HL-60/S4 (cell line): Measurements from ENCODE around the gene AK5.

ENCODE experiments used
- in situ Hi-C: fragments of 300-500 bp; cut with MboI; formaldehyde crosslinking; loops from 2 replicates; pipeline ENCODE4 v1.14.3; 2022; ENCODE audit warnings: low sequenced_read_pairs

Gene AK5

DNA sequence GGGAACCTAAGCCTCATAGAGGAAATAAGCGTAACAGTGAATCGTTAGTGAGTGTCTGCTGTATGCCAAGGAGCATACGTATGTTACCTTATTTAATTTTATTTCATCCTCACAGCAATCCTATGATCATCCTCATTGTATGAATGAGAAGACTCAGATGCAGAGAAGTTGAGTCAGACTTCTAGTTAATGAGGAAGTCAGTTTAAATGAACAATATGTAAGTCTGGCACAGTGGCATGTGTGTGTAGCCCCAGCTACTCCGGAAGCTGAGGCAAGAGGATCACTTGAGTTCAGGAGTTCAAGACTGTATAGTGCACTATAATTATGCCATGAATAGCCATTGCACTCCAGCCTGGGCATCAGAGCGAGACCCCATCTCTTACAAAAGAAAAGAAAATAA, 252.6 kb downstream of the AK5 start:
- in situ Hi-C loops = loop anchor here (10.0 kb wide), 1 partner anchor 380 kb away; no protein-coding TSS in a partner anchor

DNA sequence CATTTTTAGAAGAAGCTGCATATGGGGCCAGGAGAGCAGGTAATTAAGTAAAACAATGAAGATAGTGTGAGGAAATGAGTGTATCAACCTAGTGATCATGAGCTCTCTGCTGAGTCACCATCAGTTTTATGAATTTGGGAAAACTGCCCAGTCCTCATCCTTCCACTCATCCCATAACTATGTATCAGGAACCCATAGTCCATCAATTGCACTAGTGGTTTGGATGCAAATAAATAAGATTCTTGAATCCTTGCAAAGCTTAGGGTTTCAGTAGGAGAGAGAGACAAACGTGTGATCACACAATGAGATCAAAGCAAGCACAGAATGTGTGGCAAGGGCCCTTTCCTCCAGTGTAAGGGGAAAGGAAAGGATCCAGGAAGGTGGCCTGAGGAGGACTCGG, 255.0 kb downstream of the AK5 start:
- in situ Hi-C loops = loop anchor here (10.0 kb wide), 1 partner anchor 382 kb away; no protein-coding TSS in a partner anchor

DNA sequence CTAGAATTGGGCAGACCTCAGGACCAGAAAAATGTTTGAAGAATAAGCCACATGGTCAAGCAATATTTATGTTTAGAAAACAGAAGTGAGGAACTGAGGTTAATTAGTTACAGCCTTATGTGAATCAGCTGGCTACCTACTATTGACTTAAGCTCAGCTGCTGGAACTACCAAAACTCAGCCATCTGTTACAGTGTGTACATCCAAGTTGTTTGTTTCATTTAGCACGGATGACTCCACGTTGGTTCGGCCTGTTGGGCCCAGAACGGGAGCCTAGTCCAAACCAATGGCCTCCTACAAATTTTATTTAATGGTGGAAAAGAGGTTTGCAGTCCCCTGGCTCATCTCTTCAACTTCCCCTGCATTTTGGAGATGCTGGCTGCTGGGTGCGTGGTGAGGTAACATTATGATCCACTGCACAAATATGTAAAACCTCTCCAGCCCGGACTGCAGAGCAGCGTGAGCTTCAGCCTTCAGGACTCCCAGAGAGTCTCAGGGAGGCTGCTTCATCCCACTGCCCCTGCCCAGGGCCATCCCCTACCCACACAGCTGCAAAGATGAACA, 257.2 kb downstream of the AK5 start:
- in situ Hi-C loops = loop anchor here (10.0 kb wide), 1 partner anchor 384 kb away; no protein-coding TSS in a partner anchor

DNA sequence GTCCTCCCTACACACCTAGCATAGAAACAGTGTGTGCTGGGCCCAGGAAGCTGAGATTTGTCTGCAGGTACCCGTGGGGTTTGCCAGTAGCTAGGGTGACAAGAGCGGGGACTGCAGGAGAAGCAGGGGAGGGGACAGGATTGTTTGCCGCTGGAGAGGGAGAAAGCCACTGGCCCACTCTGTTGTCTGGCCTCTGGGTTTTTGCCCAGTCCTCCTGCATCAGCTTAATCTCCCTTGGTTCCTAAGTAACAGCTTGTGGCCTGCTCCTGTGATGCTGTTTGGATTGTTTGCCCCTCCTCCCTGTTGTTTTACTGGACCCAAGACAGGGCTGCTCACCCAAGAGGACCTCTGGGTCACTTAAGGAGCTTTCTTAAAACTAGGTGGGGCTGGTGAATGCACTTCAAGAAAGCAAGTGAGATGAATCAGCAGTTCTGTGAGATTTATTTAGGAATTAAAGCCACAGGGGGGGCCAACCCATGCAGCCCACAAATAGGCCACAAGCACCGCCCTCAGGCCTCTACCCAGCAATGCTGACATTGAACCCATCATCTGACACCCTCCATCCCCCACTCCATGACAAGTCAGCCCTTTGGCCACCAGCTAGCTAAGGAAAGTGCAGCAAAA, 257.8 kb downstream of the AK5 start:
- in situ Hi-C loops = loop anchor here (10.0 kb wide), 1 partner anchor 385 kb away; no protein-coding TSS in a partner anchor

DNA sequence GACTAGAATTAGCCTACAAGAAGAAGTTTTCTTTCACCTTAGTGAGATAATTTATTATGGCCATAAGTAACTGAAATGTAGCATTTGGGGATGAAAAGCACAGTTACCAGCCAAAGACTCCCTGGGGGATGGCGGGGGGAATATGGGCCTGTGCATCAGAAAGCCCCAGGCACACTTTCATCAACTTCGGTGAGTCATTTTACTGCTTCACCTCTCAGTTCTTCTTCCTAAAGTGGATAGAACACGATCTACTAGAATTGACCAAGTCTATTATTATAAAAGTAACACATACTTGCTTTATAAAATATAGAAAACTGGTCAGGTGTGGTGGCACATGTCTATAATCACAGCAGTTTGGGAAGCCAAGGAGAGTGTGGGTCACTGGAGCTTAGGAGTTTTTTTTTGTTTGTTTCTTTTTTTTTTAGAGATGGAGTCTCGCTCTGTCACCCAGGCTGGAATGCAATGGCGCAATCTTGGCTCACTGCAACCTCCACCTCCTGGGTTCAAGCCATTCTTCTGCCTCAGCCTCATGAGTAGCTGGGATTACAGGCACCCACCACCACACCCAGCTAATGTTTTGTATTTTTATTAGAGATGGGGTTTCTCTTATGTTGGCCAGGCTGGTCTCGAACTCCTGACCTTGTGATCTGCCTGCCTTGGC, 258.8 kb downstream of the AK5 start:
- in situ Hi-C loops = no loop called here

DNA sequence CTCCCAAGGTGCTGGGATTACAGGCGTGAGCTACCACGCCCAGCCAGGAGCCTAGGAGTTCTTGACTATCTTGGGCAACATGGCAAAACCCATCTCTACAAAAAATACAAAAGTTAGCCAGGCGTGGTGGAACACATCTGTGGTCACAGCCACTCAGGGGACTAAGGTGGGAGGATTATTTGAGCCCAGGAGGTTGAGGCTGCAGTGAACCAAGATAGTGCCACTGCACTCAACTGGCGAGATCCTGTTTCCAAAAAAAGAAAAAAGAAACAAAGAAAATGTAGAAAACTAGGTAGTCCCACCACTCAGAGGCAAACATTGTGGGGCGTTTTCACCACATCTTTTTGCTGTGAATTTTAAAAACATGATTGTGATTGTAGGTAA, 259.3 kb downstream of the AK5 start:
- in situ Hi-C loops = no loop called here

DNA sequence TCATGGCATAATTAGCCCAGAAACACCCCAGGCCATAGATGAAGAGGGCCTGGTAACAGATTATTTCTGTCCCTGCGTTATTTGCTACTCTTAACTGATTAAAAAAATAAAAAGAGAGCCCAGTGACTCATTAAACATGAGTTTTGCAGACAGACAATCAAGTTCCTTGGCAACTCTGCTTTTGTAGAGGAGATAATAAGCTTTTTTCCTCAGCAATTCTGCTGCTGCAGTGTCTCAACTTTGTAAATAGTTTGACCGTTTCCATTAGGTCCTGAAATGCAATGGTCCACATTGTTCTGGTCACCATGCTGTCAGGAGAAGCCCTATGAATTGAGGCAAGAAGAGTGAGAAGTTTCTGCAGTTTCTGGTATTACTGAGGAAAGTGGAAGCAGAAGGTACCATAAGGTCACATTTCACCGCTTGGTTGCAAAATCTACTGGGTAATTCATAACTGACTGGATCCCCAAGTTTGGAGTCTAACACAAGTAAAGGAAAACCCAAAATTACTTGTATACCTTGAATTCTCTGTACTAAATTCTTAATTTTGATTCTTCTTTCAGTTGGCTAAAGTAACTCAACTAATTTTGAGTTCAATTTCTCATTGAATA, 261.1 kb downstream of the AK5 start:
- in situ Hi-C loops = no loop called here

DNA sequence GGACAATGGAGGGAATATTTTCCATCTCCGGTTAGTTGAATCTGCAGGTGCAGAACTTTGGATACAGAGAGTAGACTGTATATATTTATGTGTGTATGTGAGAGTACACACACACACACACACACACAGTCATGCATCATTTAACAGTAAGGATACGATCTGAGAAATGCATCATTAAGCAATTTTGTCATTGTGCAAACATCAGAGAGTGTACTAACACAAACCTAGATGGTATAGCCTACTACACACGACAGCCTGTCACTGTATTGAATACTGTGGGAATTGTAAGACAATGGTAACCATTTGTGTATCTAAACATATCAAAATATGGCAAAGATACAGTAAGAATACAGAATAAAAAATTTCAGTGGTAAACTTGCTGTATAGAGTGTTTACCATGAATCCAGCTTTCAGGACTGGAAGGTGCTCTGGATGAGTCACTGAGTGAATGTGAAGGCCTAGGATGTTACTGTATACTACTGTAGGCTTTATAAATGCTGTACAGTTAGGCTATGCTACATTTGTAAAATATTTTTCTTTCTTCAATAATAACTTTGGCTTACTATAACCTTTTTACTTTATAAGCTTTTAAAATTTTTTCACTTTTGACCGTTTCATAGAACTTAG, 262.1 kb downstream of the AK5 start:
- in situ Hi-C loops = no loop called here

DNA sequence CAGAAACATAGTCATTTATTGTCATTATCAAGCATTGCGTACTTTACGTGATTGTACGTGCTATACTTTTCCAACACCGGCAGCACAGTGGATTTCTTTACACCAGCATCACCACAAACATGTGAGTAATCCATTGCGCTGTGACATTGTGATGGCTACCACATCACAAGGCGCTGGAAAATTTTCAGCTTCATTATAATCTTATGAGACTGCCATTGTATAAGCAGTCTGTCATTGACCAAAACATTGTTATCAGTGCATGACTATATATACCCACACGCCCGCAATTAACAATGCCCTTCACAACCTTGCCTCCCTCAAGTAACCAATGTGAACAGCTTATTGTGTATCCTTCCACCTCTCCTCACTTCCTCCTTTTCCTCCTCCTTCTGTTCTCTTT, 263.0 kb downstream of the AK5 start:
- in situ Hi-C loops = no loop called here

DNA sequence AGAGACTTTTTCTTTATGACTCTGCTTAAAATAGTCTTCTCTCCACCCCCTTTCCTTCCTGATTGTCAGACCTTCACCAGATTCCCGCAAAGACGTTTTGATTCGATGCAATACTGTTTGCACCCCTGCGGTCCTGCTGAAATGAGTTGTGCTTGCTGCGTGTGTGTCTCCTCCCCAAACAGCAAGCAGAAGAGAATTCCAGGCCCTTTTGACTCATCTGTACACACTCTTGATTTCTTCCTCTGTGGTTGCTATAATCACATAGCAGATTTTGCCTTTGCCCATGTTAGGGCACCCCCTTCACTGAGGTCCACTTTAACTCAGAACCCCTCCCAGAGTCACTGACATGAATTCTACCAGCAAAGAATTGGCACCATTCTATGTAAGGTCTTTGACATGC, 264.2 kb downstream of the AK5 start:
- in situ Hi-C loops = no loop called here

DNA sequence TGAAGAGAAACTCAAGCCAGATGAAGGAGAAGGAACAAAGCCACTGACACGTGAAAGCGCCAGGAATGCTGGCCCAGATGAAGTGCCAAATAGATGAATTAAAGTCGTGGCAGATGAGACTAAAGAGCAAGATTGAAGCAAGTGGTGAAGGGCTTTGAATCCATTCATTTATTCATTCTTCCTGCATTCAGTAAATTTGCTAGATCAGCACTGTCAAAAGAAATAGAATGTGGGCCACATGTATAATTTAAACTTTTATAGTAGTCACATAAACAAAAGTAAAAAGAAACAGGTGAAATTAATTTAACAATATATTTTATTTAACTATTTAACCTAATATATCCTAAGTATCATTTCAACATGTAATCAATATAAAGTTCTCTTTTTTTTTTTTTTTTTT, 265.1 kb downstream of the AK5 start:
- in situ Hi-C loops = no loop called here

DNA sequence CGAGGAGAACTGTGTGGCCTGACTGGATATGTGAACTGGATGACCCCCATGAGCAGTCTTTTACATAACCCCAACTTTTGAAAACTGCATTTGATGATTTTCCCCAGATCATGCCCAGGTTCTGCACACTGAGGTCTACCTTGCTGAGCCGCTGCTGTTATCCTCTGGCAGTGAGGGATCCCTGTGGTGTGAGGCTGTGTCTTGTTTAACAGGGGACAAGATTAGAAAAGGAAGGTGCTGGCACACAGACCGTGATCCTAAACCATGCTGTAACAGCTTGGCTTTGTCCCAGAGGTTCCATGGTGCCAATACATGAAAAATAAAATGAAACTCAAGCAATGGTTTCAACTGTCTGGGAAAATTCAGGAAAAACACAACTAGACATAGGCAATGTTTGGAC, 266.5 kb downstream of the AK5 start:
- in situ Hi-C loops = no loop called here

DNA sequence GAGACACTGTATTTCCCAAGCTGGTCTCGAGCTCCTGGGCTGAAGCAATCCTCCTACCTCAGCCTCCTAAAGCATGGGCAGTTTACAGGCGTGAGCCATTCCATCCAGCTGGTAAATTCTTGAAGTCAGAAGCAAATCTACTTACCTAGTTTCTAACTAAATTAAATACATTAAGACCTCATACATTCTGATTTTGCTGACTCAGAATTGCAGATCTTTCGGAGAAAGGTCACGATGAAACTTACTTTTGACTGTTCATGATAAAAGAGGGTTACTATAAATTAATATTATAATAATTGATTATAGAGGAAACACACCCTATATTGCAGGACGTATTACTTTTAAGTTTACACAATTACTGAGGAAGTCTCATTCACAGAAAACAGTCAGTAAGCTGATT, 268.3 kb downstream of the AK5 start:
- in situ Hi-C loops = no loop called here

DNA sequence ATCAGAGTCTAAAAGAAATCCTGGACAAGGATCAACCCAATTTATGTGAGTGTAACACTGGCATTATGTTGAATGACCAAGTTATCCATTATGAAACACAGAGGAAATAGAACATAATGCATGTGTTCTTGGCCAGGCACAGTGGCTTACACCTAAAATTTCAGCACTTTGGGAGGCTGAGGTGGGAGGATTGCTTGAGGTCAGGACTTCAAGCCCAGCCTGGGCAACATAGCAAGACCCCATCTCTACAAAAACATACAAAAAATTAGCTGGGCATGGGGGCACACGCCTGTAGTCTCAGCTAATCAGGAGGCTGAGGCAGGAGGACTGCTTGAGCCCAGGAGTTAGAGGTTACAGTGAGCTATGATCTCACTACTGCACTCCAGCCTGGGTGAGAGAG, 270.8 kb downstream of the AK5 start:
- in situ Hi-C loops = no loop called here

DNA sequence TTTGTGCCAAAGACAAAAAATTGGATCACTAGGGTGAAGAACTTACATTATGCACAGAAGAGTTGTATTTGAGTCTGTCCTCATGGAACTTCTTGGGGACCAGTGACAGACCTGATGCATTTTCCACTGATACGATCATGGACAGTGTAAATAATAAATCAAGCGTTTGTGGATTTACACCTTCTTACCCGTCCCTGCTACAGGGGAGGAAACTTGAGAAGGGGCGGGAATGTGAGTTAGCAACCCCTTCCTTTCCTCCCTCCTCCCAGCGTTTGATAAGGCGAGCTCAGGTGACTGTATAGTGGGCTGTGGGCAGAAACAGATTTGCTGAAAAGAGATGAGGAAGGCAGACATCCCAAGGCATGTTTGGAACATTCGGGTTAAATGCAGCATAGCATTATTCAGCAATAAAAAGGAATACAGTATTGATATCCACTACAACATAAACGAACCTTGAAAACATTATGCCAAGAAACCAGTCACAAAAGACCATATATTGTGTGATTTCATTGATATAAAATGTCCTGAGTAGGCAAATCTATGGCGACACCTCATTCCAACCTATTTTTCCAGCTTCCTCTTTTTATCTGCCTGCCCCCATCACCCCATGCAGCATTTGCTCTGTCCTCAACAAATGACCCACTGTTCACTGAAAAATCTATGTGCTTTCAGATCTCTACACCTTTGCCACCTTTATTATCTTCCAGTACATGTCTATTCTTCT, 271.9 kb downstream of the AK5 start:
- in situ Hi-C loops = no loop called here

DNA sequence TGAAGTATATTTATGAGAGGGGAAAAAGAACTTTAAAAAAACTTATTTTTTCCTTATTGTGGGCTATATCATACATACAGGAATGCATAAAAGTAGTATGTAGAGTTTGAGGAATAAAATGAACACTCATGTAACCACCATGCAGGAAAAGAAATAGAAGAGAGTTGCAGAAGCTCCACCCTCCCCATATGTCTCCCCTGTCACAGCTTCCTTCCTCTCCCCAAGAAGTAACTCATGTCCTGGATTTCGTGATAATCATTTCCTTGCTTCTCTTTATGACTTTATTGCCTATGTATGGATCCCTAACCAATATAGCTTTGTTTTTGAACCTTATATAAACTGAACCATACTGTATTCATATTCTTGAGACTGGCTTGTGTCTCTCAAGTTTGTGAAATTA, 274.2 kb downstream of the AK5 start:
- in situ Hi-C loops = no loop called here

DNA sequence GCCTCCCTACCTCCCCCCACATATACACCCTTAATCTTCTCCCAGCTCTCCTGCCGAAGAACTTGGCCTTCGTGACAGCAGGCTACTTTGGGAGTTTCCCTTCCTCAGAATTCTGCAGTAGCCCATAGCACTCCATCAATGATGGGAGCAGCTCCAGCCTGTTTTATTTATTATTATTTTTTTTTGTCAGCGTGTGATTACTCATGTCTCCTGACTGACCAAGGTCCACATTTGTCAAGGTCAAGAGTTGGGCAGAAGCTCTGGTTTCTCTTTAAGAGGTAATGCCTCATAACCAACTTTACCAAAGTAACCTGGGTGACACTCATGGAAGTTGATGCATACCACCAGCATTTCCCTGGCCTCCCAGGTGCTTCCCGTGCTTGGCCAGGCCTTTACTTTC, 275.2 kb downstream of the AK5 start:
- in situ Hi-C loops = no loop called here

DNA sequence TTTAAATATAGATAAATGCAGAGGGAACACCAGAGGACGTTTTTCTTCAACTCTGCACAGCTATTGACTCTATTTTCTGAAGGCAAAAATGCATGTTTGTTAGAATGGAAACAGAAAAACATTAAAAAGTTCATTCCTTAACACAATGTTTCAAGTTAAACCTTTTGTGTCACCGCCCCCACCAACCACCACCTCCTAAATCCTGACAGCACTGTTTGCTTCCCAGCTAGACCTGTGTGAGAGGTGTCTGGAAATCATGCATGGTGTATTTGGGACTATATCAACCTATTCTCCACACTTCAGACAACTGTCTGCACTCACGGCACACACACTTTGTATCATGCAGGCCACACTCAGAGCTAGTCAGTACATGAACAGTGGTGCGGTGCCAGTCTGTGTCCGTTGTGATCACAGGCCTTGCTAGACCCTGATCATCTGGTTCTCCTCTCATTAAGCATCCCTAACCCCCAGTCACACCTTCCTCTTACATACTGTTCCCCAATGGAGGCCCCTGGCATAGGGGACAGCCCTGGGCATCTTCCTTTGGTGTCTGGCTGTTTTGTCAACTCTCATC, 276.9 kb downstream of the AK5 start:
- in situ Hi-C loops = no loop called here

DNA sequence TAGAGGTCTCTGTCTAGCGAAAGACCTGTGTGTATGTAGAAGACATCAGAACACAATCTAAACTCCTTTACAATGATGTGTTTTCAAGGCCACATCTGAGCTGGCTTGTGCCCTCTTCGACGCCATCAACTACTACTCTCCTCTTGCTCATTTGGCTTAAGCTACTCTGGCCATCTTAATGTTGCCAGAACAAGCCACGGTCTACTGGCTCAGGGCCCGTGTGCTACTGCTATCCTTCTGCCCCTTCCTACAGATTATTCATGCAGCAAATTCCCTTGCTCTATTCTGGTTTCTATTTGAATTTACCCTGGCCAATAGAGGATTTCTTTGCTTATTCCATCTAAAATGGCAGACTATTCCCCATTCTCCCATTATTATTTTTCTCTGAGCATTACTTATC, 278.9 kb downstream of the AK5 start:
- in situ Hi-C loops = no loop called here

DNA sequence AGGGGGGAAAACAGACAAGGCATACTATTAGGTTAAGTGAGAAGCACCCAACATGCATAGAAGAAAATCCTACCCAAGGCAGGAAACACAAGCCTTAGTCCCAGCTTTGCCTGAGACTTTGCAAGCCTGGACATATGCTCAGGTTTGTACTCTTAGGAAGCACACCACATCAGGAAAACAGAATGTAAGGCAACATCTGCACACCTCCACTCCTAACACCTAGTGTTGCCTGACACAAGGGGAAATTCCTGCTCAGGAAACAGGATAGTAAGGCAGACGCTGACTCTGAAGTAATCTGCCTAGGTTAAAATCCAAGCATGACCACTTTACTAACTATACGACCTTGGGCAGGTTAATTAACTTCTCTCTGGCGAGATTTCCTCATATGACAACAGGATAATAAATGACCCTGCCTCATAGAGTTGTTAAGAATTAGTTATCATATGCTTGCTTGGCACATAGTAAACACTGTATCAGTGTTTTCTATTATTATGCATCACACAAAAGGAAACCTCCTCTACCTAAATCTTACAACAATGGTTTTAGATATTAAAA, 280.9 kb downstream of the AK5 start:
- in situ Hi-C loops = no loop called here
